ENCODE data around the gene KIF3C.

The KIF3C gene

GRCh38 chr2:26013668-26014067 lies 31.4 kb upstream of the KIF3C start (continued):
- no peak for TF ChIP-seq REST (tag by site-specific recombination; IDR thresholded peaks at IDR 0.05)
- no peak for TF ChIP-seq ZNF76 (tag by site-specific recombination; IDR thresholded peaks at IDR 0.05; ENCODE audit: borderline replicate concordance, low read depth)
- TF ChIP-seq ZNF624 (tag by site-specific recombination; IDR thresholded peaks at IDR 0.05): no peak
- TF ChIP-seq ZSCAN30 (tag by site-specific recombination; IDR thresholded peaks at IDR 0.05): peak; percentile 81; the same call in 1 of the 2 replicates
- TF ChIP-seq ZNF366 (tag by site-specific recombination; conservative IDR thresholded peaks at IDR 0.05): peak; percentile 40; the same call in 1 of the 2 replicates
- TF ChIP-seq ZNF629 (tag by site-specific recombination; IDR thresholded peaks at IDR 0.05): peak; percentile 43; the same call in 1 of the 2 replicates
- TF ChIP-seq YY1 (tag by site-specific recombination; IDR thresholded peaks at IDR 0.05): no peak
- no peak for TF ChIP-seq ZNF350 (tag by site-specific recombination; IDR thresholded peaks at IDR 0.05)
- TF ChIP-seq IKZF3 (tag by site-specific recombination; IDR thresholded peaks at IDR 0.05): peak; percentile 21; the same call in 1 of the 2 replicates
- TF ChIP-seq GLI4 (tag by site-specific recombination; IDR thresholded peaks at IDR 0.05): no peak
- TF ChIP-seq ZNF155 (tag by site-specific recombination; IDR thresholded peaks at IDR 0.05): no peak
- TF ChIP-seq MYNN (tag by site-specific recombination; IDR thresholded peaks at IDR 0.05; ENCODE audit: borderline replicate concordance): no peak
- TF ChIP-seq TRIM28 (IDR thresholded peaks at IDR 0.05; ENCODE audit: borderline replicate concordance, low read length): no peak
- TF ChIP-seq ZNF248 (tag by site-specific recombination; IDR thresholded peaks at IDR 0.05): no peak
- TF ChIP-seq ZBTB17 (tag by site-specific recombination; IDR thresholded peaks at IDR 0.05): no peak
- TF ChIP-seq ZNF510 (tag by site-specific recombination; IDR thresholded peaks at IDR 0.05; ENCODE audit: insufficient replicate concordance): no peak
- no peak for TF ChIP-seq ZBTB20 (tag by site-specific recombination; IDR thresholded peaks at IDR 0.05)
- no peak for TF ChIP-seq ZNF169 (tag by site-specific recombination; IDR thresholded peaks at IDR 0.05)
- no peak for TF ChIP-seq ZSCAN5A (tag by site-specific recombination; IDR thresholded peaks at IDR 0.05)
- TF ChIP-seq ZNF26 (tag by site-specific recombination; IDR thresholded peaks at IDR 0.05): no peak
- TF ChIP-seq ZNF335 (tag by site-specific recombination; conservative IDR thresholded peaks at IDR 0.05): 0 out of 2 replicates have a peak, but pooled peaks have one; percentile 9
- no peak for TF ChIP-seq CTCF (tag by site-specific recombination; IDR thresholded peaks at IDR 0.05)
- no peak for TF ChIP-seq ZNF202 (tag by site-specific recombination; IDR thresholded peaks at IDR 0.05; ENCODE audit: borderline replicate concordance)
- no peak for TF ChIP-seq ZFHX2 (tag by site-specific recombination; conservative IDR thresholded peaks at IDR 0.05)
- TF ChIP-seq PRDM1 (tag by site-specific recombination; IDR thresholded peaks at IDR 0.05): peak; percentile 56; the same call in 1 of the 2 replicates
- TF ChIP-seq ZBTB21 (tag by site-specific recombination; IDR thresholded peaks at IDR 0.05): no peak

Data from HEK293 (cell line).